ENCODE results near the gene ILRUN. TPM values are rescaled to one million over a fixed set of nuclear protein-coding genes. Genes with fewer than 3 reads are reported as not detected.
"Not testable (repeated sequence)": the region's sequence is repeated elsewhere in the genome, so short reads cannot be mapped to it uniquely, and the experiment has no call there.

The ILRUN gene
- total RNA-seq, 1 experiment from 2014 or later, result 62.8 TPM

DNA sequence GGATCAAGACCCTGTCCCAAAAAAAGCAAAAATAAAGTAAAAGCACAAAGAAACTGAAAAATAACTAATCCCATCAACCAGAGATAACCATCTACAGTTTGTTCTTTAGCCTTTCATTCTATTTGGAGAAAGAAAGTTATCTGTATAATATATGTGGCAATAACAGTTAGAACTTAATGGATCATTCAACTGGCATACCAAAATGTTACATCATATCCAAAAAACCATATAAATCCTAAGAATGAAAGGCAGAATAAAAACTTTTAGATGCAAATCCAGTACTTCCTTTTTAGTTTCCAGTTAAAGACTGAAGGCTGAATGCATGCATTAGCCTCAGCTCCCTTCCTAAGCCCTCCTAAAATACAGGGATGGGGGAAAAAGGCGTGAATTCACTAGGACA, 25.2 kb downstream of the ILRUN start:
- intact Hi-C loops (cut with micrococcal nuclease; ENCODE audit: unreplicated experiment) (no loop called here), in situ Hi-C loops (cut with HindIII; ENCODE audit: low pct_unique_long_range_greater_than_20kb, low sequenced_read_pairs) (no loop called here)
- CTCF ChIA-PET, result no interaction called here
- Histone ChIP-seq H3K4me1 (ENCODE audit: control insufficient read depth, insufficient read depth, low read length) (peaks cover 3% of the 10 kb centered on the region; the same call in 1 of the 2 replicates), H3K27ac (ENCODE audit: low read length) (no peak overlapping the region), H3K36me3 (ENCODE audit: control insufficient read depth, insufficient read depth, low read length) (no peaks in the 10 kb centered on the region), H3K9me3 (ENCODE audit: control insufficient read depth, insufficient read depth, low read depth, low read length) (no peaks in the 10 kb centered on the region), H3K4me3 (ENCODE audit: low read depth in 2 of 2, low read length in 2 of 2) (no peak overlapping the region), H3K27me3 (ENCODE audit: control insufficient read depth, insufficient read depth, low read length) (no peaks in the 10 kb centered on the region)
- BruUV-seq (replicated peaks), result no TSS peak
- TF ChIP-seq SIN3A (IDR thresholded peaks at IDR 0.05; ENCODE audit: borderline replicate concordance, insufficient read depth, low read depth, low read length) (no peak), CTCF (IDR thresholded peaks at IDR 0.05) (no peak), POLR2AphosphoS5 (IDR thresholded peaks at IDR 0.05; ENCODE audit: low read depth, low read length) (no peak), TCF7L2 (IDR thresholded peaks at IDR 0.05; ENCODE audit: low read depth, low read length) (no peak)
- TF ChIP-seq, protein P1, sequence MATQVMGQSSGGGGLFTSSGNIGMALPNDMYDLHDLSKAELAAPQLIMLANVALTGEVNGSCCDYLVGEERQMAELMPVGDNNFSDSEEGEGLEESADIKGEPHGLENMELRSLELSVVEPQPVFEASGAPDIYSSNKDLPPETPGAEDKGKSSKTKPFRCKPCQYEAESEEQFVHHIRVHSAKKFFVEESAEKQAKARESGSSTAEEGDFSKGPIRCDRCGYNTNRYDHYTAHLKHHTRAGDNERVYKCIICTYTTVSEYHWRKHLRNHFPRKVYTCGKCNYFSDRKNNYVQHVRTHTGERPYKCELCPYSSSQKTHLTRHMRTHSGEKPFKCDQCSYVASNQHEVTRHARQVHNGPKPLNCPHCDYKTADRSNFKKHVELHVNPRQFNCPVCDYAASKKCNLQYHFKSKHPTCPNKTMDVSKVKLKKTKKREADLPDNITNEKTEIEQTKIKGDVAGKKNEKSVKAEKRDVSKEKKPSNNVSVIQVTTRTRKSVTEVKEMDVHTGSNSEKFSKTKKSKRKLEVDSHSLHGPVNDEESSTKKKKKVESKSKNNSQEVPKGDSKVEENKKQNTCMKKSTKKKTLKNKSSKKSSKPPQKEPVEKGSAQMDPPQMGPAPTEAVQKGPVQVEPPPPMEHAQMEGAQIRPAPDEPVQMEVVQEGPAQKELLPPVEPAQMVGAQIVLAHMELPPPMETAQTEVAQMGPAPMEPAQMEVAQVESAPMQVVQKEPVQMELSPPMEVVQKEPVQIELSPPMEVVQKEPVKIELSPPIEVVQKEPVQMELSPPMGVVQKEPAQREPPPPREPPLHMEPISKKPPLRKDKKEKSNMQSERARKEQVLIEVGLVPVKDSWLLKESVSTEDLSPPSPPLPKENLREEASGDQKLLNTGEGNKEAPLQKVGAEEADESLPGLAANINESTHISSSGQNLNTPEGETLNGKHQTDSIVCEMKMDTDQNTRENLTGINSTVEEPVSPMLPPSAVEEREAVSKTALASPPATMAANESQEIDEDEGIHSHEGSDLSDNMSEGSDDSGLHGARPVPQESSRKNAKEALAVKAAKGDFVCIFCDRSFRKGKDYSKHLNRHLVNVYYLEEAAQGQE (IDR thresholded peaks at IDR 0.05; ENCODE audit: insufficient read depth in 1 of 2, low read depth in 2 of 2, low read length in 1 of 2), result no peak
- POLR2A ChIA-PET, result no interaction called here
- DNase-seq (ENCODE audit: low read depth, low spot score), result no peak
- no peak for ATAC-seq

DNA sequence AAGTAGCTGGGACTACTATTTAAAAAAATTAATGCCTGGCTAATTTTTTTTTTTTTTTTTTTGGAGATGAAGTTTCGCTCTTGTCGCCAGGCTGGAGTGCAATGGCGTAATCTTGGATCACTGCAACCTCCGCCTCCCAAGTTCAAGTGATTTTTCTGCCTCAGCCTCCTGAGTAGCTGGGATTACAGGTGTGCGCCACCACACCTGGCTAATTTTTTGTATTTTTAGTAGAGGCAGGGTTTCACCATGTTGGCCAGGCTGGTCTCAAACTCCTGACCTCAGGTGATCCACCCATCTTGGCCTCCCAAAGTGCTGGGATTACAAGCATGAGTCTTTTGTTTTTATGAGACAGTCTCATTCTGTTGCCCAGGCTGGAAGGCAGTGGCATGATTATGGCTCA, 27.8 kb downstream of the ILRUN start:
- H3K27ac ChIP-seq (ENCODE audit: low read length); intact Hi-C loops (cut with micrococcal nuclease; ENCODE audit: unreplicated experiment); ATAC-seq; BruUV-seq (replicated peaks); DNase-seq (ENCODE audit: low read depth, low spot score); H3K4me3 ChIP-seq (ENCODE audit: low read depth in 2 of 2, low read length in 2 of 2); H3K36me3 ChIP-seq (ENCODE audit: control insufficient read depth, insufficient read depth, low read length); in situ Hi-C loops (cut with HindIII; ENCODE audit: low pct_unique_long_range_greater_than_20kb, low sequenced_read_pairs); H3K4me1 ChIP-seq (ENCODE audit: control insufficient read depth, insufficient read depth, low read length); H3K27me3 ChIP-seq (ENCODE audit: control insufficient read depth, insufficient read depth, low read length); H3K9me3 ChIP-seq (ENCODE audit: control insufficient read depth, insufficient read depth, low read depth, low read length): not testable (repeated sequence)
- ChIA-PET CTCF (interaction anchor here (0.6 kb wide), 1 partner anchor 16 kb away, joined by 3 read pairs; no protein-coding TSS in a partner anchor), POLR2A (interaction anchor here (0.7 kb wide), 1 partner anchor 11 kb away, joined by 10 read pairs; no protein-coding TSS in a partner anchor)

GRCh38 chr6:34667481-34668238, 28.9 kb downstream of the ILRUN start:
- POLR2A ChIA-PET, result no interaction called here
- ATAC-seq, result no peak
- intact Hi-C loops (cut with micrococcal nuclease; ENCODE audit: unreplicated experiment), result no loop called here

More at GRCh38 chr6:34667481-34668238, 28.9 kb downstream of the ILRUN start:
- Histone ChIP-seq H3K9me3 (ENCODE audit: control insufficient read depth, insufficient read depth, low read depth, low read length) (no peaks in the 10 kb centered on the region), H3K27me3 (ENCODE audit: control insufficient read depth, insufficient read depth, low read length) (no peaks in the 10 kb centered on the region), H3K4me1 (ENCODE audit: control insufficient read depth, insufficient read depth, low read length) (peaks cover 5% of the 10 kb centered on the region; the same call in 1 of the 2 replicates), H3K27ac (ENCODE audit: low read length) (no peak overlapping the region), H3K36me3 (ENCODE audit: control insufficient read depth, insufficient read depth, low read length) (no peaks in the 10 kb centered on the region), H3K4me3 (ENCODE audit: low read depth in 2 of 2, low read length in 2 of 2) (no peak overlapping the region)
- DNase-seq (ENCODE audit: low read depth, low spot score), result no peak
- CTCF ChIA-PET, result no interaction called here
- no TSS peak for BruUV-seq (replicated peaks)
- TF ChIP-seq POLR2AphosphoS5 (IDR thresholded peaks at IDR 0.05; ENCODE audit: low read depth, low read length) (no peak), SIN3A (IDR thresholded peaks at IDR 0.05; ENCODE audit: borderline replicate concordance, insufficient read depth, low read depth, low read length) (no peak), CTCF (IDR thresholded peaks at IDR 0.05) (no peak), TCF7L2 (IDR thresholded peaks at IDR 0.05; ENCODE audit: low read depth, low read length) (no peak)
- TF ChIP-seq, protein P1 (IDR thresholded peaks at IDR 0.05; ENCODE audit: insufficient read depth in 1 of 2, low read depth in 2 of 2, low read length in 1 of 2), result no peak
- in situ Hi-C loops (cut with HindIII; ENCODE audit: low pct_unique_long_range_greater_than_20kb, low sequenced_read_pairs), result no loop called here

Data from Panc1 (cell line).